ENCODE results near the gene HLA-DMB. TPM values are rescaled to one million over a fixed set of nuclear protein-coding genes. Genes with fewer than 3 reads are reported as not detected.
A peak's percentile ranks its signal among the peaks of the same experiment; 100 is the strongest.

Gene HLA-DMB
- total and polyA plus RNA-seq, 2 donors: 71.0 to 110 TPM

DNA sequence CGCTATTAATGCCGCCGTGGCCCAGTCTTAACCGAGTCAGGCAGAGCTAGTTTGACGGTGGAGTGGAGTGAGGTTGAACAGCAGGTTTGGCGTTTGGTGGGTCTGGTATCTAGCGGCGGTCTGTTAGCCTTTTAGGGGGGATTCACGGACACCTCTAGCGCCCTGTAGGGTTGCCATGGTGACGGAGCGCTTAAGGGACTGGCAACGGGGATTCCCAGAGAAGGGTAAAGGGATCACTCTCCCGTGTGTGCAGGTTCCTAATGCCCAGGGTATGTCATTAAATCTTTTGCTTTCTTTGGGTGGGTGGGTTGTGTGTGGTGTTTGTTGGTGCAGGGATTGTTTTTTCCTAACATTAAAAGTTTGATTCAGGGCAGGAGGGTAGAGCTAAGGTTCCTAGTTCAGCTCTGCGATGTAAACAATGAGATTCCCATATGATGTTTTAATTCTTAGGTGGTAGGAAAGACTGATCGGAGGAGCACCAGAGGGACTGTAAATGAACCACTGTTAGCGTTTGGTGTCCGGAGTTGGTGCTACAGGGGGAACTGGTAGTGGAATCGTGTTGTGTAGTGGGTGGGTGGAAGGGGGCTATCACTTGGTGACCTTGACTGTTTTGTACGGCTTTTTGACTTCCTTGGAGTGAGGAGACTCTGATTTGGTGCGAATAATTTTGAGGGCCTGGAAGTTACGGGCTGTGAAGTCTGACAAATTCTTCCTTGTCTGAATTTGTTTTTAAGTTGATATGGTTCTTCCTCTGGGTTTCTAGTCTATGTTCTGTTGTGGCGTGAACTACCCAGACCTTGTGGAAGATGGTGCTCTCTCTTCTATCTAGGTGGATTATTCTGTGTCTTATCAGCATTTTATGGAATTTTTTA is 32.6 kb upstream of the HLA-DMB start:
- DNase-seq (ENCODE audit: low read depth in 6 of 9, low spot score in 9 of 9): peak in 7 of 9 donors; percentile 15 to 69 (median 41)
- Histone ChIP-seq H3K4me3 (ENCODE audit: low read length in 2 of 2) (peak overlapping the region; percentile 87 to 93), H3K36me3 (ENCODE audit: control insufficient read depth in 2 of 2, insufficient read depth in 2 of 2, low read length in 1 of 2) (peaks cover 41 to 66% of the 10 kb centered on the region in 2 donors), H3K27me3 (ENCODE audit: control insufficient read depth in 2 of 2, insufficient read depth in 1 of 2, low read length in 1 of 2) (no peaks in the 10 kb centered on the region), H3K4me1 (ENCODE audit: control insufficient read depth in 2 of 2, insufficient read depth in 2 of 2, low read length in 2 of 2) (peaks cover 6 to 21% of the 10 kb centered on the region in 2 donors), H3K9me3 (ENCODE audit: control insufficient read depth in 2 of 2, insufficient read depth in 1 of 2, low read length in 1 of 2) (no peaks in the 10 kb centered on the region), H3K27ac (ENCODE audit: low read depth in 1 of 2, low read length in 1 of 2) (peak overlapping the region; percentile 97)
- WGBS: under 1% methylated on average over 23 of the region's 23 CpGs

- WGBS: under 1% methylated on average over 70 of the region's 70 CpGs
- Histone ChIP-seq H3K27ac (ENCODE audit: low read depth in 1 of 2, low read length in 1 of 2) (peak overlapping the region; percentile 97), H3K9me3 (ENCODE audit: control insufficient read depth in 2 of 2, insufficient read depth in 1 of 2, low read length in 1 of 2) (no peaks in the 10 kb centered on the region), H3K36me3 (ENCODE audit: control insufficient read depth in 2 of 2, insufficient read depth in 2 of 2, low read length in 1 of 2) (peaks cover 32 to 58% of the 10 kb centered on the region in 2 donors), H3K4me1 (ENCODE audit: control insufficient read depth in 2 of 2, insufficient read depth in 2 of 2, low read length in 2 of 2) (peaks cover 6 to 22% of the 10 kb centered on the region in 2 donors), H3K27me3 (ENCODE audit: control insufficient read depth in 2 of 2, insufficient read depth in 1 of 2, low read length in 1 of 2) (no peaks in the 10 kb centered on the region), H3K4me3 (ENCODE audit: low read length in 2 of 2) (peak overlapping the region; percentile 87 to 93)
- peak in 3 of 9 donors; percentile 36 to 63 (median 39) for DNase-seq (ENCODE audit: low read depth in 6 of 9, low spot score in 9 of 9)
Observed at GRCh38 chr6:32972353-32973143, 31.7 kb upstream of the HLA-DMB start.

DNA sequence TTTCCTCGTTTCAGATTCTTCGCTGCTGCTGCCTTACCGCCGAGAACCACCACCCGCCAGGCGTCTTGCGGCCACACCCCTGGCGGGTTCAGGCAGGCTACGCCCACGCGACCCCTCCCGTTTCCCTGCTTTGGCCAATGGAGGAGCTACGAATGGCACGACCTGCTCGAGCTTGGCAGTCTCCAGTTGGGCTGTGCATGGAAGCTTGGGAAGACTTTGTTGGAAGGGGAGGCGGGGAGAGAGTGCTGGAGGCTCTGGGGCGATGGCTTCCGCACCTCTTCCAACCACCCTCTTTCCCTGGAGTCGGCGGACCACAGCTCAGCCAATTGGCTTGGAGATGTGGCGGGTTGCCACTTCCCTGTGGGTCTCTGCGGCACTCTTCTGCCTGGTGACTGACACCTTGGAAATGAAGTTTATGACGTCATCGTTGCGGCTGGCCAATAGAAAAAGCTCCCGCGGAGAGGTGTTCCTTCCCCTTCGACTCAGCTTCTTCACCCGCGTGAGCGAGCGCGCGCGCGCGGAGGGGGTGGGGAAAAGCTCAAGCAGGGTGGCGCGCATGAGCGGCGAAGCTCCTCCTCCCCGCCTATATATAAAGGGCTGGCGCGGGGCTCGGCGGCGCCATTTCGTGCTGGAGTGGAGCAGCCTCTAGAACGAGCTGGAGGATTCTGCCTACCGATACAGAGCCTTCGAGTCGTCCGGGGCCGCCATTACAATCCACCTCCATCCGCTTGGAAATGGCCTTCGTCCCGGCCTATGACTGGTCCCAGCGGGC is 30.9 kb upstream of the HLA-DMB start:
- H3K36me3 ChIP-seq (ENCODE audit: control insufficient read depth in 2 of 2, insufficient read depth in 2 of 2, low read length in 1 of 2): peaks cover 25 to 50% of the 10 kb centered on the region in 2 donors
- no peaks in the 10 kb centered on the region for H3K27me3 ChIP-seq (ENCODE audit: control insufficient read depth in 2 of 2, insufficient read depth in 1 of 2, low read length in 1 of 2)
- peaks cover 7 to 29% of the 10 kb centered on the region in 2 donors for H3K4me1 ChIP-seq (ENCODE audit: control insufficient read depth in 2 of 2, insufficient read depth in 2 of 2, low read length in 2 of 2)
- H3K9me3 ChIP-seq (ENCODE audit: control insufficient read depth in 2 of 2, insufficient read depth in 1 of 2, low read length in 1 of 2): no peaks in the 10 kb centered on the region
- peak; percentile 99 to 100 (median 100) for DNase-seq (ENCODE audit: low read depth in 6 of 9, low spot score in 9 of 9)
- H3K4me3 ChIP-seq (ENCODE audit: low read length in 2 of 2): peak overlapping the region; percentile 87 to 93
- peak overlapping the region; percentile 98 to 100 for H3K27ac ChIP-seq (ENCODE audit: low read depth in 1 of 2, low read length in 1 of 2)
- under 1% methylated on average over 58 of the region's 58 CpGs for WGBS

DNA sequence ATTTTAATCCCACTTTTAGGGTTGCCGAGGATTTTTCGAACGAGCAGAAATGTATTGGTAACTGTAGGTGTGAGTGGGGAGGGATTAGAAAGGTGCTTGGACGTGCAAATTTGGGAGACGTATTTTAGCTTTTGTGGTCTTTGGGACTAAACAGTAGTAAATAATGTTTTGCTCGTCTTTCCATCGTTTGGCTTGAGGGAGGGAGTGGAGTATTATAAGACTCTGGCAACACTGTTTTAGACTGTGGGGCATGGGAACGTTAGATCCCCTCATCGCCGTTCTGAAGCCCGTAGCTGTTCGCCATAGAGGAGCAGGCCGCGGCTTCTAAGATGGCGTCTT is 30.4 kb upstream of the HLA-DMB start:
- under 1% methylated on average over 15 of the region's 15 CpGs for WGBS
- Histone ChIP-seq H3K4me3 (ENCODE audit: low read length in 2 of 2) (peak overlapping the region; percentile 87 to 93), H3K27me3 (ENCODE audit: control insufficient read depth in 2 of 2, insufficient read depth in 1 of 2, low read length in 1 of 2) (no peaks in the 10 kb centered on the region), H3K36me3 (ENCODE audit: control insufficient read depth in 2 of 2, insufficient read depth in 2 of 2, low read length in 1 of 2) (peaks cover 19 to 44% of the 10 kb centered on the region in 2 donors), H3K4me1 (ENCODE audit: control insufficient read depth in 2 of 2, insufficient read depth in 2 of 2, low read length in 2 of 2) (peaks cover 11 to 31% of the 10 kb centered on the region in 2 donors), H3K9me3 (ENCODE audit: control insufficient read depth in 2 of 2, insufficient read depth in 1 of 2, low read length in 1 of 2) (no peaks in the 10 kb centered on the region), H3K27ac (ENCODE audit: low read depth in 1 of 2, low read length in 1 of 2) (peak overlapping the region; percentile 98 to 100)
- DNase-seq (ENCODE audit: low read depth in 6 of 9, low spot score in 9 of 9): peak in 1 of 9 donors; percentile 22

- no peaks in the 10 kb centered on the region for H3K9me3 ChIP-seq (ENCODE audit: control insufficient read depth in 2 of 2, insufficient read depth in 1 of 2, low read length in 1 of 2)
- DNase-seq (ENCODE audit: low read depth in 6 of 9, low spot score in 9 of 9): peak in 8 of 9 donors; percentile 56 to 93 (median 80)
- H3K27ac ChIP-seq (ENCODE audit: low read depth in 1 of 2, low read length in 1 of 2): peak overlapping the region; percentile 98 to 100
- no peaks in the 10 kb centered on the region for H3K27me3 ChIP-seq (ENCODE audit: control insufficient read depth in 2 of 2, insufficient read depth in 1 of 2, low read length in 1 of 2)
- peaks cover 12 to 30% of the 10 kb centered on the region in 2 donors for H3K4me1 ChIP-seq (ENCODE audit: control insufficient read depth in 2 of 2, insufficient read depth in 2 of 2, low read length in 2 of 2)
- peak overlapping the region; percentile 87 to 93 for H3K4me3 ChIP-seq (ENCODE audit: low read length in 2 of 2)
- peaks cover 14 to 38% of the 10 kb centered on the region in 2 donors for H3K36me3 ChIP-seq (ENCODE audit: control insufficient read depth in 2 of 2, insufficient read depth in 2 of 2, low read length in 1 of 2)
- WGBS: under 1% methylated on average over 43 of the region's 43 CpGs
Observed at GRCh38 chr6:32970413-32971241, 29.8 kb upstream of the HLA-DMB start.

- Histone ChIP-seq H3K36me3 (ENCODE audit: control insufficient read depth in 2 of 2, insufficient read depth in 2 of 2, low read length in 1 of 2) (peaks cover 11 to 31% of the 10 kb centered on the region in 2 donors), H3K27ac (ENCODE audit: low read depth in 1 of 2, low read length in 1 of 2) (peak overlapping the region; percentile 98 to 100), H3K27me3 (ENCODE audit: control insufficient read depth in 2 of 2, insufficient read depth in 1 of 2, low read length in 1 of 2) (no peaks in the 10 kb centered on the region), H3K9me3 (ENCODE audit: control insufficient read depth in 2 of 2, insufficient read depth in 1 of 2, low read length in 1 of 2) (no peaks in the 10 kb centered on the region), H3K4me1 (ENCODE audit: control insufficient read depth in 2 of 2, insufficient read depth in 2 of 2, low read length in 2 of 2) (peaks cover 8 to 24% of the 10 kb centered on the region in 2 donors), H3K4me3 (ENCODE audit: low read length in 2 of 2) (peak overlapping the region; percentile 87 to 93)
- DNase-seq (ENCODE audit: low read depth in 6 of 9, low spot score in 9 of 9): peak in 7 of 9 donors; percentile 69 to 90 (median 75)
- under 1% methylated on average over 19 of the region's 19 CpGs for WGBS
Observed at GRCh38 chr6:32969685-32970412, 29.0 kb upstream of the HLA-DMB start.

DNA sequence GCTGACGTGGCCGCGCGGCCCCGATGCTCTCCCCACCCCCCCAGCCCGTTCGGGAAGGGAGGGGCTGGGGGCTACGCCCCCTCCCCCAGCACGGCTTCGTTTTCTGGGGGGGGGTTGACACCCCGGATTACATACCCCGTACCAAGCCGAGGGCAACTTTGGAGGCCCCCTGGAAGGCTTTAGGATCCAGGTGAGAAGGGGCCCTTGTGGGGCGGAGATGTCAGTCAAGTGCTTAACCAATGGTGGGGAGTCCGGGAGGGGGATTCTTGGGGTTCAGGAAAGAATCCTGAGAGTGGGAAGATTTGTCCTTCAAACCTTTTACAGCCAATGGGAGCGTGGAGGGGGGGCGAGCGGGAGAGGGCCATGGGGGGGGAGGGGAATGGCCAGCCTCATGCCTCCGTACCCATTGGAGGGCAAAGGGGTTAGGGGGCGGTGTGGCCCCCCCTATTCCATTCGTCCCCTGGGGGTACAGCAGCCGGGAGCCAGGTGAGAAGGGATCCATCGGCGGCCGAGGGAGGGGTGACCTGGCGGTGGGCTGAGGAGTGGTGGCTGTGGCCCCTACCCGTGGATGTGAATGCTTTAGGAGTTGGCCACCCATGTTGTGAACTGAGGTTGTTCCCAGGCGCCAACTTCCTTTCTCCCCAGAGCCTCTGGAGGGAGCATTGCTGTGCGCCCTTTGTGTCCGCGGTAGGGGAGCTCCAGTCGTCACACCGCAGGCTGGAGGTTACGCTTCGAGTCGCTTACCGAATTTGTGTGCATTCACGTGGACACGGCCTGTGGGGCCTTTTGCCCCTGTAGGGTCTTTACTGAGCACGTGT is 28.2 kb upstream of the HLA-DMB start:
- peak in 7 of 9 donors; percentile 56 to 85 (median 67) for DNase-seq (ENCODE audit: low read depth in 6 of 9, low spot score in 9 of 9)
- Histone ChIP-seq H3K36me3 (ENCODE audit: control insufficient read depth in 2 of 2, insufficient read depth in 2 of 2, low read length in 1 of 2) (peaks cover 5 to 23% of the 10 kb centered on the region in 2 donors), H3K27ac (ENCODE audit: low read depth in 1 of 2, low read length in 1 of 2) (peak overlapping the region; percentile 98 to 100), H3K4me3 (ENCODE audit: low read length in 2 of 2) (peak overlapping the region; percentile 87 to 93), H3K4me1 (ENCODE audit: control insufficient read depth in 2 of 2, insufficient read depth in 2 of 2, low read length in 2 of 2) (peaks cover 5 to 17% of the 10 kb centered on the region in 2 donors), H3K9me3 (ENCODE audit: control insufficient read depth in 2 of 2, insufficient read depth in 1 of 2, low read length in 1 of 2) (no peaks in the 10 kb centered on the region), H3K27me3 (ENCODE audit: control insufficient read depth in 2 of 2, insufficient read depth in 1 of 2, low read length in 1 of 2) (no peaks in the 10 kb centered on the region)
- under 1% methylated on average over 40 of the region's 40 CpGs for WGBS
